AG10803 (cell line): ENCODE results near the gene TP53I13.
"Not testable (repeated sequence)": the region's sequence is repeated elsewhere in the genome, so short reads cannot be mapped to it uniquely, and the experiment has no call there.

Source experiments
- DNase-seq: peaks from one replicate; pipeline ENCODE4 v3.0.0; 2010; ENCODE audit warnings: low read depth
- H3K4me3 ChIP-seq: 2 replicates; pipeline ENCODE4 v1.5.1; 2011; ENCODE audit warnings: mild to moderate bottlenecking, low read length, control low read depth
- TF ChIP-seq, protein P1 (sequence below): conservative IDR thresholded peaks from 2 replicates; pipeline ENCODE4 v1.5.1; 2011; ENCODE audit warnings: mild to moderate bottlenecking, low read length, control low read depth, inconsistent platforms

Gene TP53I13

DNA sequence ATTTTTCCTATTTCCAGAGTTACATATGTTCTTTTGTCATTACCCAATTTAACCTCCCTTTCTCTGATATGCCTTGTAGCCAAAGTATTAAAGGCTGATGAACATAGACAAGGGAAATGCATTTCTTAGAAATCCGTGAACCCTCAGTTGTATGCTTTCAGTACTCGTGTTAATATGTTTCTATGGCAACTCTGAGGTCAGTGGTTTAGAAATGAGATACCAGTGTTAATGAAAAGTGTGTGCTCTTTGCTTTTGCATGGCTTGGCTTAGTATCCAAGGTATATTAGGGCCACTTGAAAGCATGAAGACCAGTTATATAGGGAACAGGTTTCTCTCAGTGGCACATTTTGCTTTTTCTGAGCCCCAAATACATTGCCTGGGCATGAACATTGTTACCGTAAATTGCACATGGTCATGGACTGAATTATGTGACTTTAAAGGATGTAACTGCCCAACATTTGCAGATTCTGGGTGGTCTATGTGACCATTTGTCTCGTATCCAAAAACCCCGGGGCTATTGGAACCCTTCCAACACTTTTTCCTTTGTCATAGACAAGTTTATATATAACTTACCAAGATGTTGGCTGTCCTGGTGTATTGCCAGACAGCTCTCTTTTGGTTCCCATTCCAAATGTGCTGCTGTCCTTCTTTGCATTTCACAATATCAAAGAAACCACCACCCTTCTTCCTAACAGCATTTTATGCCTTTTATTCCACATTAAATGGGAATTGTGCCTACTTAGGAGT, 19.2 kb upstream of the TP53I13 start:
- peak; percentile 59 for DNase-seq
- no peak overlapping the region for H3K4me3 ChIP-seq

DNA sequence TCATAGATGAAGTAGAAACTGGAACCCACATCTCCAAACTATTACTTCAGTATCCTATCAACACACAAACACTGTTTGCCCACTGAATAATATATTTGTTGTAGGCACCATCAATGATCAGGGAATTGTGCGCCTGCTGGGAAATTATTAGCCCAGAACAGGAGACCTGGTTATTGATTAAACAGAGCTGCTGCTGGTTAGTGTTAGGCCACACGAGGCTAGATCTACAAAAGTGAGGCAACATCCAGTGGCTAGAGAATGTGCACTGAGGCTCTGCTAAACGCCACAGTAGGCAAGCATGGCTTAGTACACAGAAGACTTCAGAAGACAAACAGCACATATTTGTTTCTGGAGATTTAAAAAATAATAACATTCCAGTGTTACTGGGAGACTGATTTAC, 12.7 kb upstream of the TP53I13 start:
- TF ChIP-seq, protein P1, sequence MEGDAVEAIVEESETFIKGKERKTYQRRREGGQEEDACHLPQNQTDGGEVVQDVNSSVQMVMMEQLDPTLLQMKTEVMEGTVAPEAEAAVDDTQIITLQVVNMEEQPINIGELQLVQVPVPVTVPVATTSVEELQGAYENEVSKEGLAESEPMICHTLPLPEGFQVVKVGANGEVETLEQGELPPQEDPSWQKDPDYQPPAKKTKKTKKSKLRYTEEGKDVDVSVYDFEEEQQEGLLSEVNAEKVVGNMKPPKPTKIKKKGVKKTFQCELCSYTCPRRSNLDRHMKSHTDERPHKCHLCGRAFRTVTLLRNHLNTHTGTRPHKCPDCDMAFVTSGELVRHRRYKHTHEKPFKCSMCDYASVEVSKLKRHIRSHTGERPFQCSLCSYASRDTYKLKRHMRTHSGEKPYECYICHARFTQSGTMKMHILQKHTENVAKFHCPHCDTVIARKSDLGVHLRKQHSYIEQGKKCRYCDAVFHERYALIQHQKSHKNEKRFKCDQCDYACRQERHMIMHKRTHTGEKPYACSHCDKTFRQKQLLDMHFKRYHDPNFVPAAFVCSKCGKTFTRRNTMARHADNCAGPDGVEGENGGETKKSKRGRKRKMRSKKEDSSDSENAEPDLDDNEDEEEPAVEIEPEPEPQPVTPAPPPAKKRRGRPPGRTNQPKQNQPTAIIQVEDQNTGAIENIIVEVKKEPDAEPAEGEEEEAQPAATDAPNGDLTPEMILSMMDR = no peak
- no peak overlapping the region for H3K4me3 ChIP-seq
- no peak for DNase-seq

More for the DNA sequence above, 19.2 kb upstream of the TP53I13 start:
- TF ChIP-seq, protein P1 = no peak

DNA sequence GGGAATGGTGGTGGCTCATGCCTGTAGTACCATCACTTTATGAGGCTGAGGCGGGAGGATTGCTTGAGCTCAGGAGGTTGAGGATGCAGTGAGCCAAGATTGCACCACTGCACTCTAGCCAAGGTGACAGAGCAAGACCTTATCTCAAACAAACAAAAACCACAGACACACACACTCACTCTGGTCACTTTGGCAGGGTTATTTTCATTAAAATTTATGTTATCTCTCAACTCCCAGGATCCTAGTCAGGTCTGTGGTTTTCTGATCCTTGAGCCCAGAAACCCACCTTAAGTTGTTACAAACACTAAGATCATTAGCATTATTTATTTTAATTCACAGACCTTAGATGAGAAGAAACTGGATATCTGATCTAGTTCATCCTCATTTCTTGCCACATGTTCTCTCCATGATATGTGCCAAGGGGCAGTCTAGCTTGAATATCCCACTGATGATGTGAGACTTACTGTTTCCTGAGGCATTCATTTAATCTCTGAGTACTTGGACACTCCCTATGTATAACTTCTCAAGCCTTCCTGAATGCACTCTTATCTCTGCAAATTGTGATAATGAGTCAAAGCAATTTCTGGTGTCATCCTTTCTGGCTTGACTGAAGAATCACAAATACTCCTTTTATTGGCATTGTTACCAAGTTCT, 11.3 kb upstream of the TP53I13 start:
- TF ChIP-seq, protein P1 = no peak
- no peak overlapping the region for H3K4me3 ChIP-seq
- no peak for DNase-seq

DNA sequence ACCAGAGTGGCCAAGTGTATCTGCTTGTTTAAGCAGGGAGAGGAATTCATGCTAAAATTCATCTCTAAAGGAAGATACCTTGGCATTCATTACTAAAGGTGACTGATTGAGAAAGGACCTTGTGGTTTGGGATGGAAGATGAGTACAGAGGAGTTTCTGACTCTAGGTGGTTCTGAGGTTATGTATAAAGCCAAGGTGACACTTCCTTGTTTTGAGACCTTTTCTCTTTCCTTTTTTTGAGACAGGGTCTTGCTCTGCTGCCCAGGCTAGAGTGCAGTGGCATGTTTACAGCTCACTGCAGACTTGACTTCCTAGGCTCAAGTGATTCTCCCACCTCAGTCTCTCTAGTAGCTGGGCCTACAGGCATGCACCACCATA, 10.8 kb upstream of the TP53I13 start:
- H3K4me3 ChIP-seq = no peak overlapping the region
- DNase-seq = no peak
- TF ChIP-seq, protein P1 = no peak

DNA sequence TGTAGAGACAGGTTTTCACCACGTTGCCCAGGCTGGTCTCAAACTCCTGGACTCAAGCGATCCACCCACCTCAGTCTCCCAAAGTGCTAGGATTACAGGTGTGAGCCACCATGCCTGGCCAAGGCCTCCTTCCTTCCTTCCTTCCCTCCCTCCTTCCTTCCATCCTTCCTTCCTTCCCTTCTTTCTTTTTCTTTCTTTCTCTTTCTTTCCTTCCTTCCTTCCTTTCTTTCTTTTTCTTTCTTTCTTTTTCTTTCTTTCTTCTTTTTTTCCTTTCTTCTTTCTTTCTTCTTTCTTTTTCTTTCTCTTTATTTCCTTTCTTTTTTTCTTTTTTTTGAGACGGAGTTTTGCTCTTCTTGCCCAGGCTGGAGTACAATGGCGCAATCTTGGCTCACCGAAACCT, 10.4 kb upstream of the TP53I13 start:
- not testable (repeated sequence) for H3K4me3 ChIP-seq, DNase-seq

DNA sequence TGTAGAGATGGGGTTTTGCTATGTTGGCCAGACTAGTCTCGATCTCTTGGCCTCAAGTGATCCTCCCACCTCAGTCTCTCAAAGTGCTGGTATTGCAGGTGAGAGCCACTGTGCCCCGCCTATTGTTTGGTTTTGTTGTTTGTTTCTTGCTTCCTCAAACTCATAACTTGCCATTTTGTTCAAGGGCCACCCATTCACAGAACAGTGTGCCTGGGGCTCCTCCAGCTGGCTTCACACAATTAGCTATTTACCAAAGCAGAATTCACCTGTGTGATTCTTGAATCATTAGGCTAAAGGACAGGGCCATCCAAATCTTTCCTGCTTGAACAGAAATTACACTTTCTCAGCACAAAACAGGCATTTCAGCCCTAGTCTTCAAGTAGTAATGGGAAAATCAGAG, 8.9 kb upstream of the TP53I13 start:
- TF ChIP-seq, protein P1 = no peak
- H3K4me3 ChIP-seq = no peak overlapping the region
- no peak for DNase-seq

DNA sequence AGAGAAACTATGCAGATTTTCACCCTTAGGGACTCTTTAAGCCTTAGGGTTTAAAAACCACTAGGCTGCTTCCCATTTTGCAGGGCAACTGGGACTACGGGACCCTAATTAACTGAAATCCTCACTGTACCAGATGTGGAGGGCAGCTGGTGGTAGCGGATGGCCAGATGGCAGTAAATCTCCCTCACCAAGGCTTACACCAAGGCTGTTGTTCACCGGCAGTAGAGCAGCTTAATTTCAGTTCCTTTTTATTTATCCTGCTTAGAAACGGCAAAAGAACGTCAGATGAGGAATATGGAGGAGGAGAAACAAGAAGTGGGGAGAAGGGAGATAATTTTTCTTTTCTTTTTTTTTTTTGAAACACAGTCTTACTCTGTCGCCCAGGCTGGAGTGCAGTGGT, 8.2 kb upstream of the TP53I13 start:
- DNase-seq = no peak
- no peak overlapping the region for H3K4me3 ChIP-seq
- TF ChIP-seq, protein P1 = no peak
